Suprapubic skin (tissue), 4 donors: ENCODE results near the gene GALNT15. TPM values are rescaled to one million over a fixed set of nuclear protein-coding genes. Genes with fewer than 3 reads are reported as not detected.

Experiments used
- DNase-seq, 2 donors: peaks; one replicate each; pipeline ENCODE4 v3.0.0-alpha.2; 2019; ENCODE audit warnings: low spot score in 2 of 2
- H3K27ac ChIP-seq: fragments of 200-600 bp; sonication (generic); one replicate; pipeline ENCODE4 v1.5.1; 2019
- H3K27me3 ChIP-seq: fragments of 200-600 bp; sonication (generic); one replicate; pipeline ENCODE4 v1.5.1; 2019
- H3K36me3 ChIP-seq: fragments of 200-600 bp; sonication (generic); one replicate; pipeline ENCODE4 v1.5.1; 2019
- H3K4me1 ChIP-seq: fragments of 200-600 bp; sonication (generic); one replicate; pipeline ENCODE4 v1.5.1; 2019
- H3K4me3 ChIP-seq: fragments of 200-600 bp; sonication (generic); one replicate; pipeline ENCODE4 v1.5.1; 2019; ENCODE audit warnings: mild to moderate bottlenecking
- H3K9me3 ChIP-seq: fragments of 200-600 bp; sonication (generic); one replicate; pipeline ENCODE4 v1.5.1; 2019
- CTCF ChIP-seq, 2 donors: fragments of 200-600 bp in 1 of 2; fragments of 450-650 bp in 1 of 2; sonication (generic) in 1 of 2; IDR thresholded peaks; one replicate each; pipeline ENCODE4 v1.5.1; 2016 to 2019; ENCODE audit warnings: antibody characterized with exemption in 2 of 2, mild to moderate bottlenecking in 1 of 2, moderate library complexity in 1 of 2
- EP300 ChIP-seq: sonication (generic); formaldehyde crosslinking; IDR thresholded peaks from one replicate; pipeline ENCODE4 v1.6.1; 2017; ENCODE audit warnings: antibody characterized with exemption
- POLR2A ChIP-seq, 2 donors: fragments of 450-650 bp; IDR thresholded peaks; one replicate each; pipeline ENCODE4 v1.6.1; 2017; ENCODE audit warnings: antibody characterized with exemption in 2 of 2, mild to moderate bottlenecking in 2 of 2, moderate library complexity in 2 of 2
- POLR2AphosphoS5 ChIP-seq, 3 donors: sonication (generic); formaldehyde crosslinking; IDR thresholded peaks; one replicate each; pipeline ENCODE4 v1.6.1; 2017; ENCODE audit warnings: antibody characterized with exemption in 3 of 3
- WGBS: methylation state at CpG from one replicate; pipeline ENCODE4 v1.1.5; 2018; 5-methylcytosine and 5-hydroxymethylcytosine counted together
- total RNA-seq, 4 donors: library from RNA; depleted of rRNA; stranded (reverse); fragments of >200 nt; gene quantifications; one replicate each; pipeline ENCODE4 v1.1.0, GENCODE V29; 2016

Gene GALNT15
- total RNA-seq, 4 donors from 2014 or later, result 15.5 to 113 (median 49.1) TPM

GRCh38 chr3:16182183-16182582, 7.7 kb downstream of the GALNT15 start:
- Histone ChIP-seq H3K27me3 (no peaks in the 10 kb centered on the region), H3K4me3 (no peak overlapping the region), H3K27ac (peak overlapping the region; percentile 75), H3K4me1 (peaks cover 40% of the 10 kb centered on the region), H3K36me3 (no peaks in the 10 kb centered on the region), H3K9me3 (no peaks in the 10 kb centered on the region)
- no peak for TF ChIP-seq CTCF (IDR thresholded peaks at IDR 0.05)
- no peak for TF ChIP-seq POLR2A (IDR thresholded peaks at IDR 0.05)
- TF ChIP-seq POLR2AphosphoS5 (IDR thresholded peaks at IDR 0.05), result no peak
- TF ChIP-seq EP300, result no peak
- WGBS, result 88% methylated on average over 2 of the region's 2 CpGs
- DNase-seq, result no peak

- peak overlapping the region; percentile 31 for H3K27ac ChIP-seq
- H3K4me3 ChIP-seq, result no peak overlapping the region
- H3K4me1 ChIP-seq, result peaks cover 40% of the 10 kb centered on the region
- no peak for DNase-seq
- TF ChIP-seq POLR2AphosphoS5 (IDR thresholded peaks at IDR 0.05), result no peak
- H3K36me3 ChIP-seq, result no peaks in the 10 kb centered on the region
- no peaks in the 10 kb centered on the region for H3K9me3 ChIP-seq
- WGBS, result 96% methylated on average over 5 of the region's 5 CpGs
- no peaks in the 10 kb centered on the region for H3K27me3 ChIP-seq
Observed at GRCh38 chr3:16182612-16183011, 8.1 kb downstream of the GALNT15 start.

- no peak overlapping the region for H3K4me3 ChIP-seq
- no peaks in the 10 kb centered on the region for H3K36me3 ChIP-seq
- H3K9me3 ChIP-seq, result no peaks in the 10 kb centered on the region
- peak overlapping the region; percentile 31 for H3K27ac ChIP-seq
- TF ChIP-seq POLR2A (IDR thresholded peaks at IDR 0.05), result no peak
- TF ChIP-seq EP300, result no peak
- no peak for TF ChIP-seq POLR2AphosphoS5 (IDR thresholded peaks at IDR 0.05)
- no peak for TF ChIP-seq CTCF (IDR thresholded peaks at IDR 0.05)
- peaks cover 38% of the 10 kb centered on the region for H3K4me1 ChIP-seq
- no peak for DNase-seq
- H3K27me3 ChIP-seq, result no peaks in the 10 kb centered on the region
- 89% methylated on average over 1 of the region's 1 CpG for WGBS
Observed at GRCh38 chr3:16183082-16183481, 8.6 kb downstream of the GALNT15 start.

- TF ChIP-seq POLR2AphosphoS5 (IDR thresholded peaks at IDR 0.05) (no peak), POLR2A (IDR thresholded peaks at IDR 0.05) (no peak), CTCF (IDR thresholded peaks at IDR 0.05) (no peak), EP300 (no peak)
- no peaks in the 10 kb centered on the region for H3K9me3 ChIP-seq
- 67% methylated on average over 7 of the region's 7 CpGs for WGBS
- H3K27ac ChIP-seq, result peak overlapping the region; percentile 31
- H3K4me1 ChIP-seq, result peaks cover 32% of the 10 kb centered on the region
- no peak for DNase-seq
- H3K36me3 ChIP-seq, result no peaks in the 10 kb centered on the region
- H3K27me3 ChIP-seq, result no peaks in the 10 kb centered on the region
- H3K4me3 ChIP-seq, result no peak overlapping the region
Observed at GRCh38 chr3:16183601-16184270, 9.3 kb downstream of the GALNT15 start.

GRCh38 chr3:16186086-16186485, 11.6 kb downstream of the GALNT15 start:
- no peak for DNase-seq
- Histone ChIP-seq H3K27me3 (no peaks in the 10 kb centered on the region), H3K4me3 (no peak overlapping the region), H3K27ac (no peak overlapping the region), H3K9me3 (no peaks in the 10 kb centered on the region), H3K4me1 (peaks cover 18% of the 10 kb centered on the region), H3K36me3 (no peaks in the 10 kb centered on the region)
- 58% methylated on average over 1 of the region's 1 CpG for WGBS
- TF ChIP-seq EP300, result no peak
- TF ChIP-seq POLR2A (IDR thresholded peaks at IDR 0.05), result no peak
- no peak for TF ChIP-seq POLR2AphosphoS5 (IDR thresholded peaks at IDR 0.05)
- no peak for TF ChIP-seq CTCF (IDR thresholded peaks at IDR 0.05)

GRCh38 chr3:16186565-16186964, 12.1 kb downstream of the GALNT15 start:
- H3K27me3 ChIP-seq, result no peaks in the 10 kb centered on the region
- no peak overlapping the region for H3K4me3 ChIP-seq
- no peaks in the 10 kb centered on the region for H3K36me3 ChIP-seq
- WGBS, result 70% methylated on average over 3 of the region's 3 CpGs
- H3K4me1 ChIP-seq, result peaks cover 16% of the 10 kb centered on the region
- no peaks in the 10 kb centered on the region for H3K9me3 ChIP-seq
- TF ChIP-seq POLR2AphosphoS5 (IDR thresholded peaks at IDR 0.05) (no peak), CTCF (IDR thresholded peaks at IDR 0.05) (no peak)
- H3K27ac ChIP-seq, result no peak overlapping the region
- DNase-seq, result no peak
